ENCODE measurements around the gene PYGB. TPM values are rescaled to one million over a fixed set of nuclear protein-coding genes. Genes with fewer than 3 reads are reported as not detected.

Gene PYGB
- total RNA-seq, 6 donors from 2014 or later, result 59.4 to 128 (median 98.4) TPM

GRCh38 chr20:25206548-25206947 lies 41.3 kb upstream of the PYGB start:
- Histone ChIP-seq H3K36me3 (peaks cover 4 to 21% (median 14%) of the 10 kb centered on the region in 4 donors), H3K4me3 (no peak overlapping the region), H3K9me3 (no peaks in the 10 kb centered on the region), H3K27me3 (no peaks in the 10 kb centered on the region), H3K4me1 (peaks cover 0 to 25% (median 6%) of the 10 kb centered on the region in 4 donors), H3K27ac (no peak overlapping the region)
- ATAC-seq (ENCODE audit: low FRiP score in 2 of 2) (no peak), DNase-seq (no peak)
- TF ChIP-seq CTCF (IDR thresholded peaks at IDR 0.05) (no peak), POLR2AphosphoS5 (IDR thresholded peaks at IDR 0.05) (no peak), POLR2A (IDR thresholded peaks at IDR 0.05) (no peak), EP300 (IDR thresholded peaks at IDR 0.05) (no peak)
- 95 to 96% methylated on average over 8 of the region's 8 CpGs for WGBS, 2 donors

- peaks cover 0 to 25% (median 6%) of the 10 kb centered on the region in 4 donors for H3K4me1 ChIP-seq
- no peaks in the 10 kb centered on the region for H3K27me3 ChIP-seq
- no peaks in the 10 kb centered on the region for H3K9me3 ChIP-seq
- H3K27ac ChIP-seq, result no peak overlapping the region
- peaks cover 6 to 29% (median 22%) of the 10 kb centered on the region in 4 donors for H3K36me3 ChIP-seq
- no peak for ATAC-seq (ENCODE audit: low FRiP score in 2 of 2)
- no peak overlapping the region for H3K4me3 ChIP-seq
- DNase-seq, result no peak
- WGBS, 2 donors, result 87 to 96% methylated on average over 5 to 22 of the region's 22 CpGs
- no peak for TF ChIP-seq POLR2A (IDR thresholded peaks at IDR 0.05)
- no peak for TF ChIP-seq EP300 (IDR thresholded peaks at IDR 0.05)
- no peak for TF ChIP-seq POLR2AphosphoS5 (IDR thresholded peaks at IDR 0.05)
- TF ChIP-seq CTCF (IDR thresholded peaks at IDR 0.05), result no peak
Observed at GRCh38 chr20:25207149-25207959, 40.5 kb upstream of the PYGB start.

- Histone ChIP-seq H3K36me3 (peaks cover 6 to 36% (median 27%) of the 10 kb centered on the region in 4 donors), H3K27me3 (no peaks in the 10 kb centered on the region), H3K4me3 (no peak overlapping the region), H3K27ac (no peak overlapping the region), H3K4me1 (peaks cover 0 to 25% (median 6%) of the 10 kb centered on the region in 4 donors), H3K9me3 (no peaks in the 10 kb centered on the region)
- TF ChIP-seq POLR2A (IDR thresholded peaks at IDR 0.05), result no peak
- no peak for TF ChIP-seq EP300 (IDR thresholded peaks at IDR 0.05)
- no peak for TF ChIP-seq CTCF (IDR thresholded peaks at IDR 0.05)
- TF ChIP-seq POLR2AphosphoS5 (IDR thresholded peaks at IDR 0.05), result no peak
- DNase-seq (no peak), ATAC-seq (ENCODE audit: low FRiP score in 2 of 2) (no peak)
- 72 to 81% methylated on average over 8 to 9 of the region's 9 CpGs for WGBS, 2 donors
Observed at GRCh38 chr20:25207960-25208534, 39.8 kb upstream of the PYGB start.

GRCh38 chr20:25209400-25209799 lies 38.5 kb upstream of the PYGB start:
- H3K9me3 ChIP-seq, result no peaks in the 10 kb centered on the region
- DNase-seq (no peak), ATAC-seq (ENCODE audit: low FRiP score in 2 of 2) (no peak)
- 100% methylated on average over 1 of the region's 1 CpG for WGBS, 2 donors
- no peak overlapping the region for H3K27ac ChIP-seq
- H3K36me3 ChIP-seq, result peaks cover 6 to 49% (median 40%) of the 10 kb centered on the region in 4 donors
- H3K27me3 ChIP-seq, result no peaks in the 10 kb centered on the region
- TF ChIP-seq POLR2A (IDR thresholded peaks at IDR 0.05), result no peak
- TF ChIP-seq POLR2AphosphoS5 (IDR thresholded peaks at IDR 0.05), result no peak
- TF ChIP-seq CTCF (IDR thresholded peaks at IDR 0.05), result no peak
- H3K4me1 ChIP-seq, result peaks cover 0 to 12% (median 3%) of the 10 kb centered on the region in 4 donors
- no peak overlapping the region for H3K4me3 ChIP-seq
